Measurements from ENCODE around the gene ABHD4.

- TF ChIP-seq CTCF (IDR thresholded peaks at IDR 0.05): no peak
- no peak for TF ChIP-seq ESRRA (IDR thresholded peaks at IDR 0.05; ENCODE audit: borderline replicate concordance, low read length)
- no peak for TF ChIP-seq ZFP36 (IDR thresholded peaks at IDR 0.05; ENCODE audit: borderline replicate concordance, partially characterized antibody)
- no peak for TF ChIP-seq HDAC2 (IDR thresholded peaks at IDR 0.05)
Measured at GRCh38 chr14:22658946-22659345, 60.8 kb downstream of the ABHD4 start.

Data from A549 (cell line).